Cortex of kidney (tissue), 1 donor: ENCODE results near the gene CD300LG.
"Not testable (repeated sequence)": the region's sequence is repeated elsewhere in the genome, so short reads cannot be mapped to it uniquely, and the experiment has no call there.

Source experiments
- DNase-seq: peaks from one replicate; lab custom pipeline; 2025; lab: John Stamatoyannopoulos, UW

The CD300LG gene

DNA sequence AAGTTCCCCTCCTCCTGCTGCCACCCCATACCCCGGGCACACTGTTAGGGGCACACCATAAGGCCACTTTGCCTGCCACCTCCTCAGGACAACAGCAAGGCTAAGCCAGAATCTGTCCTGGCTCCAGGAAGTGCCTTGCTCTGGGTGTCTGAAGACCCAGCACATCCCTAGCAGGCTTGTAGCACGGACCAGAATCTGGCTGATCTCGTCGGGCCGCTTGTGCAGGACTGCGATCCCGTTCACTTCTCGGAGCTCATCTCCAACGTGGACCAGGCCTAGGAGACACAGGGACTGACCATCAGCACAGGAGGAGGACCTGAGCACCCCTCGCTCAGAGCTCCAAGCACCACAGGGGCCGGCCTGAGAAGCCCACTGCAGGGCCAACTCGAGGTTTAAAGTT, 21.4 kb upstream of the CD300LG start:
- no peak for DNase-seq

GRCh38 chr17:43826206-43826605, 20.8 kb upstream of the CD300LG start:
- no peak for DNase-seq

- DNase-seq = no peak
Measured at GRCh38 chr17:43827596-43827995, 19.4 kb upstream of the CD300LG start.

- no peak for DNase-seq
Measured at GRCh38 chr17:43829738-43830137, 17.2 kb upstream of the CD300LG start.

DNA sequence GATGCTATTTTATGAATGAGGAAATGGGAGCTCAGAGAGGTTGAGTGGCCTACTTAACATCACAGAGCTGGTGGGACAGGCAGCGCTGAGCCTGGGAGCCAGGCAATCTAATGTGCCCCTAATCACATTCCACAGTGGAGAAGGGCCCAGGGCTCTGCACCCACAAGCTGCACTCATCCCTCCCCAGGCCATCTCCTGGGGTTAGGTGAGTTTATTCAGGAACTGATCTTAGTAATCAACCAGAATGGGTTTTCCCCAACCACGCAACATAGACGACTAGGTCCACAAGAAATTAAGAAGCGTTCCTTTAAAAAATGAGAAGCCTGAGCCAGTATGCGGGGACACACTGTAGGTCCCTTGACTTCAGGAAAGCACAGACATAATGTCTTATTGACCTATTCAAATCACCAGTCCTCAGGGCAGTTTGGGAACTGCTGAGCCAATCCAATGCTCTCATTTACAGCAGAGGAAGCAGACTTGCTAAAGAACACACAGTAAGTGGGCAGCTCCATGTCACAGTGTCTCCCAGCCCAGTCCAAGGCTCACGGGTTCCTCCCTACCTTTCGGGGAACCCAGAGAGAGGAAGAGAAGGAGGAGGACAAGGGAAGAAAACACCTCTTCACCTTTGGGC, 16.4 kb upstream of the CD300LG start:
- no peak for DNase-seq

- no peak for DNase-seq
Measured at GRCh38 chr17:43831633-43832032, 15.3 kb upstream of the CD300LG start.

DNA sequence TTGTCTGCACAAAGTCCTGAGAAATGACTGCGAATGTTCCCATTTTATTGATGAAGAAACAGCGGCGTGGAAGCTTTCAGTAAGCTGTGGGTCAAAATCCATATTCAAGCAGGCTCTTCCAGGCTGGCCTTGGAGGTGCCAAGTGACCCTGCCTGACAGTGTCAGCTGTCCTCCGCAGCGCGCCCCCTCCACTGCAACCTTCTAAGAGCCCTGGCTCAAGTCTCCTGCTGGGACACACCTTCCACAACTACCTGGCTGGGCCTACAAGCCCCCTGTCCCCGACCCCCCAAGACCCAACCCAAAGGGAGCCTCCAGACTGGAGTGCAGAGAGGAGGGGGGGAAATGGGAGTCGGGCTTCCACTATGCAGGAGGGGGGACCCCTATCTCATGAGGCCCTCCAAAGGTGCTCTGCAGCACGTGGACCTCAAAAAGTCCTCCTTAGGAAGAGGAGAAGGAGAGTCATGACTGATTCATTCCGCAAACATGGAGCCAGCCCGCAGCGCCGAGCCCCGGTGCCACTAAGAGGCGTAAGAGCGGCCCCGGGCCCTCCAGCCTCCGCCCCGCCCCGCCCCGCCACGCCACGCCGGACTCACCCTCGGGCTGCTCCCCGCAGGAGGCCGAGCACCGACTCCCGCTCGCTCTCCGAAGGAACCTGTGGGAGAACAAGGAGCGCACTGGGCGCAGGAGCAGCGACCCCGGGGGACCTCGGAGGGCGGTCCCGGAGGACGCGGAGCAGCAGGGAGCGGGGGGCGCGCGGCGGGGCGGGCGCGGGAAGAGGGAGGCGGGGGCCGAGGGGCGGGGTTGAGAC, 14.6 kb upstream of the CD300LG start:
- no peak for DNase-seq

DNA sequence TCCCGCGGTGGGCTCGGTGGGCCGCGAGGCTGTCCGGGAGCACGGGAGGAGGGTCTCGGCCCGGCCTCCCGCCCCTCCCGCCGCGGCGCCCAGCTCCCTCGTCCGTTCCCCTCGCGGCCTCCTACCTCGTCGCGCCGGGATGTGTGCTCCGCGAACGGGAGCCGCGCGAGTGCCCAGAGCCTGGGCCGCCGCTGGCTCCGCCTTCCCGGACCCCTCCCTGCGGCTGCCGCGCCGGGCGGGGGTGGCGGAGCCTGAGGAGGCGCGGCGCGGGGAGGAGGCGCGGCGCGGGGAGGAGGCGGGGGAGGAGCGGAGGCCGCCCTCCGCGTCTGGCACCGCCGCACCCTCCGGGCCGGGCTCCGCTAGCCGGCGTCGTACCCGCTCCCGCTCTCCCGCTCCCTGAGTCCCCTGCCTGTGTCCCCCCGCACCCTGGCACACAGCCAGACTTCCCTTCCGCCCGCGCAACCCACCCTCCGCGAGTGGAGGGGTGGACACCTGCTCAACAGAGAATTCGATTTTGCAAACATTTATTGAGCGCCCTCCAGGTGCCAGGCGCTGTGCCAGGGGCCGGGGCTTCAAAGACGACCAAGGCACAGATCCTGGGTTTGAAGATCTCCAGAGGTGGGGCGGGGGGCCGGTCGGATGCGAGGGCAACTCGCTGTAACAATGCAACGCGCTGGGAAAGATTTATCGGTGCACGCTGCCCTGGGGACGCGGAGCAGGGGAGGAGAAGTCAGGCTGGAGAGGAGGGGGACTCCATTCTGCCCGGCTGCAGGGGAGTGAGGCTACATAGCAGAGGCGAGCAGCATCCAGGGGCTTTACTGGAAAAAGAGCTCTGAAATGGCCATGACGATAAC, 13.8 kb upstream of the CD300LG start, which contains the start of gene MPP3:
MPP3 (minus strand) TSS at position 171 of the 854 bp plus-strand sequence. CDS start 1,240 bp downstream, outside the sequence.
- no peak for DNase-seq

DNA sequence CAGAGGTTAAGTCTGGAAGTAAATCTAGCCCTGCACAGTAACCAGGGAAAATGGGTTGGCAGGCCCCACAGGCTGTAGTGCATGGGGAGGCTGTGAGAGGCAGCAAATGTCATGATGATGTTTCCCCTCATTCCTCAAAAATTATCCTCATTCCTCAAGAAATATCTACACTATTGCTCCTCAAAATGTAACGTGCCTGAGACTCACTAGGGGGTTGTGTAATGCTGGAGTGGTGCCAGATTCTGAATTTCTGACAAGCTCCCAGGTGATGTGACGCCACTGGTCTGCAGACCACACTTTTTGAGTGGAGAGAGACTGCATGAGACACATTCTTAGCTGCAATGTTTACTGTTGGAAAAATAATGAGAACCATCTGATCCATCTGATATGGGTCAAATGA, 12.9 kb upstream of the CD300LG start:
- DNase-seq = no peak

DNA sequence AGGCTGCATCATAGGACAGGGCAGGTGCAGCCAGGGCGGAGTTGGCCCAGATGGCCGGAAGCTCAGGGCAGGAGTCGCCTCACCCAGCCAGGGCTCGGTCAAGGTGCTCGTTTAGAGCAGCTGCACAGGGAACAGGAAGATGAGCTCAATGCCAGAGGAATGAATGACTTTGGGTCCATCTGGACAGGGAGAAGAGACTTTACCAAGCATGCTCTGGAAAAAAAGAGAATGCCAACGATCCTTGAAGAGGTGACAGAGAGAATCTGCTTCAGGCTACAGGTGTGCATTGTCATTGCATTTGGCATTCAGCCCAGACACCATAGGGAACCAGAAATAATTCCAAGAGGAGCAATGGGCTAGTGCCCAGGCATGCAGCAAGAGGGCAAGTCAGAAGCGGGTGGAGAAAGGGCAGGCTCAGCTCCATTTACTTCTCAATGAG, 7.3 kb upstream of the CD300LG start:
- DNase-seq = no peak

DNA sequence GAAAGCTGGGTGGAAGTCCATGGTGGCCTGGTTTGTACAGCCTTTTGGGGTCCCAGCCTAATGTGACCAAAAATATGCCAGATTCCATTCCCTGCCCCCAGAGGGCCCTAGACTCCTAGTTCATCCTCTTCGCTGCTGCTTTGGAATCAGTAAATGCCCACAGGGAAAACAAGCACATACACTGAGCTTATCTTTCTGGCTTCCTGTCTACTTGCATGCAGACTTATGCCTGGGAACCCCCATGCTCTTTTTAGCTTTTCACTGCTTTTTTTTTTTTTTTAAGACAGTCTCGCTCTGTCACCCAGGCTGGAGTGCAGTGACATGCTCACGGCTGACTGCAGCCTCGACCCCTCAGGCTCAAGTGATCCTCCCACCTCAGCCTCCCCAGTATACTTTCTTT, 6.2 kb upstream of the CD300LG start:
- DNase-seq = no peak

GRCh38 chr17:43841282-43841681, 5.7 kb upstream of the CD300LG start:
- no peak for DNase-seq

GRCh38 chr17:43842091-43842974, 4.6 kb upstream of the CD300LG start:
- not testable (repeated sequence) for DNase-seq

DNA sequence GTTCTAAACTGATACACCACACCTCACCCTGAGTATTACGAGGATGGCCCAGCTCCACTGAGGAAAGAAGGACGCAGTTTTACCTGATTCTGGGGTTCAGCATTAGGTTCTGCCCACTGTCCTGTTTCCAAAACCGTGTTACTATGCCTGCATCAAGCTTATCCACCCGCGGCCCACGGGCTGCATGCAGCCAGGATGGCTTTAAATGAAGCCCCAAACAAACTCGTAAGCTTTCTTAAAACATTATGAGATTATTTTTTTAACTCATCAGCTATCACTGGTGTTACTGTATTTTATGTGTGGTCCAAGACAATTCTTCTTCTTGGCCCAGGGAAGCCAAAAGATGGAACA, 4.0 kb upstream of the CD300LG start:
- DNase-seq = no peak

DNA sequence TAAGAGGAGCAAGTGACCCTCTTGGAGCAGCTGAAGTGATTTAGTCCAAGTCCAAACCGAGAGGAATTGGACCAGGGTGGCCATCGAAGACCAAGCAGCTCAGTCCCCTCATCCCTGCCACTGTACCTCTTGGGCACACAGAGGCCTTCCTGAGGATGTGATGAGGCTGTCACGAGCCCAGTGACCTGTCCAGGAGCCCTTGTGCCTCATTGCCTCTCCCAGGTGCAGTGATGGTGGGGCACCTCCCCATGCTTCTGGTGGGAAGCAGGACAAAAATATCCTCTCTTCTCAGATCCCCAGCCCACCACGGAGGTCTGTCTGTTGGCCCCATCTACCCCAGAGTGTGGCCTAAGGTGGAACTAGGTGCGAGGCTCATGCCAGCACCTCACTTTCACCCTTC, 2.7 kb upstream of the CD300LG start:
- DNase-seq = no peak

DNA sequence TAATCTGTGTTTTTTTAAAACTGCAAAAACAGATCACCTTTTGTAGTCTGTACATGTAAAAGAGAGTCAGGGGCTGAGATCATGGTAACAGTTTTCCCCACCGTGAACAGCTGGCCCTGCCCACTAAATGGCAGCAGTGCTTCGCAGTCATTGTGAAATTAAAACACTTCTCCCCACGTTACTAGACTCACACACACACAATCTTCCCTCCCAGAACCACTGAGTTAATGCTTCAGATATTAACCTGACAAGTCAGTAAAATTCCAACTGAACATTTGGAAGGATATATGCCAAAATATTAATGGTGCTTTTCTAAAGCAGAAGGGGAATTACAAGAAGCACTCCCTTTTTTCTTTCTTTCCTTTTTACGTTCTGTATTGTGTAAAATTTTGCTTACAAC, 1.2 kb upstream of the CD300LG start:
- no peak for DNase-seq

GRCh38 chr17:43846221-43846712, 709 bp upstream of the CD300LG start:
- DNase-seq = no peak

GRCh38 chr17:43848601-43849000, 1.6 kb downstream of the CD300LG start:
- DNase-seq = no peak

DNA sequence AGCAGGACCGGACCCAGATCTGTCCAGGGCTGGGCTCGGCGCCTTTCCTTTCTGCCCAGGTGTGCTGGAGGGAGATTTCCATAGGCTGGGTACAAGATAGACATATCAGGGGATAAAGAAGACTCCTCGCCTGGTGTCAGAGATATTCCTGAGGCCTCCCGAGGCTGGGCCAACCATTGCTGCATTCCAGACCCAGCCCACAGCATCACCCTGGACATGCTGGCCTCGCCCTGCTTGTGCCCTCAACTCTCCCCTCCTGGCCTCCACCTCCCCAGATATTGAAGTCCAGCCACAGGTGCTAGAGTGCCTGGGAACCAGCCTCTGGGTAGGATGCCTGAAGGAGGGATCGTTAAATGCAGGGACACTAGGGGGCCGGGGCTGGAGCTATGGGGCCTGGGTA, 2.1 kb downstream of the CD300LG start:
- DNase-seq = no peak

DNA sequence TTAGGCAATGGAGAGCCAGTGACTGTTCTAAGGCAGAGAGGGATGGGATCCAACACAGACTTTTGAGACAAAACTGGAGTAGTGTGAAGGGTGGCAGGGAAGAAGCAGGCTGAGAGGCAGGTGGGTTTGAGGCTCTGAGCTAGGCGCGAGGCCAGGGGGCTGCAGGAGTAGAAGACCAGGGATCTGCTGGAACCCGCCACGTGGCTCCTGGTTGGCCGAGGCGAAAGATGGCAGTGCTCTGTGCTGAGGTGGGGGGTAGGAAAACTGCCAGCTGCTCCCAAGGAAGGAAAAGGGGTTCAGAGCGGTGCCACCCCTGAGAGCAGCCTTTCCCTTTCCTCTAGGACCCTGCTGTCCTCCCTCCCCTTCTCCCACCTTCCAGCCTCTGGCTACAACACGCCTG, 5.6 kb downstream of the CD300LG start:
- DNase-seq = no peak

DNA sequence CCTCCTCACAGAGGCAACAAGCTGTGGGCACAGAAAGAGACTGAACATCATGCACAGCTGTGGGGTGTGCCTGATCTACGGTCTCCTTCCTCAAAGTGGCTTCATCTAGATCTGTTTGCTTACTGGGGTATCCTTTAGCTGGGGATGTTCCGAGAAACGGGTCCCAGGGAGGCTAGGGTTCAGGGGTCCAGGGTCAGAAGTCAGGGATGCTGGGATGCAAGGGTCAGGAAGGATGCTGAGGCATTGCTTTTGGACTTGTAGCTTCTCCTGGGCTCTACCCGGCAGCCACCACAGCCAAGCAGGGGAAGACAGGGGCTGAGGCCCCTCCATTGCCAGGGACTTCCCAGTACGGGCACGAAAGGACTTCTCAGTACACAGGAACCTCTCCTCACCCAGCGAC, 6.6 kb downstream of the CD300LG start:
- DNase-seq = no peak

DNA sequence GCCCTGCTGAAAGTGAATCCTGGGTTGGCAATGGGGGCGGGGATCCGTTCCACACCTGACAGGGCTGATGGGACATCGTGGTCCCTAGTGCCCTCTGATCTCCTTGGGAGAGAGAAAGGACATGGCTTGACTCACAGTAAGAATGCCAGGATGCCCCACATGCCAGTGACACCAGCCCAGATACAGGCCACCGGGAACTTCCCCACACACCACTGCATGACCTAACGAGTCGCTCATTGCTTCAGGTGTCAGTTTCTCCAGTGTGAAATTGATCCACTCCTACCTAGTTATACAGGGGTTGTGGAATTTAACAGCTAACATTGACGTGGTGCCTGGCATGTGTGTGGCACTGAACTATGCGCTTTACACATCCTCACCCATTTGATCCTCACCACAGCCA, 7.5 kb downstream of the CD300LG start:
- DNase-seq = no peak
